Mesothelial cell of epicardium (in vitro differentiated cells): ENCODE data around the gene EPS8L3. TPM values are rescaled to one million over a fixed set of nuclear protein-coding genes. Genes with fewer than 3 reads are reported as not detected.
A peak's percentile ranks its signal among the peaks of the same experiment; 100 is the strongest.
"Not testable (repeated sequence)": the region's sequence is repeated elsewhere in the genome, so short reads cannot be mapped to it uniquely, and the experiment has no call there.

Experiments used
- DNase-seq, 2 experiments: peaks; one replicate each; pipeline ENCODE4 v3.0.0; 2021; ENCODE audit warnings: low spot score in 2 of 2; ENCODE audit not compliant: unreplicated experiment in 2 of 2
- H3K27ac Mint-ChIP-seq: 2 replicates; pipeline ENCODE4 v1.8.0; 2021; ENCODE audit warnings: mixed read lengths
- H3K27me3 Mint-ChIP-seq: 2 replicates; pipeline ENCODE4 v1.8.0; 2021; ENCODE audit warnings: low read depth, mixed read lengths
- H3K36me3 Mint-ChIP-seq: 2 replicates; pipeline ENCODE4 v1.8.0; 2021; ENCODE audit warnings: mixed read lengths
- H3K4me1 Mint-ChIP-seq: 2 replicates; pipeline ENCODE4 v1.8.0; 2021; ENCODE audit warnings: mixed read lengths
- H3K4me3 Mint-ChIP-seq: 2 replicates; pipeline ENCODE4 v1.8.0; 2021; ENCODE audit warnings: mild to moderate bottlenecking, moderate library complexity, mixed read lengths
- H3K9me3 Mint-ChIP-seq: 2 replicates; pipeline ENCODE4 v1.8.0; 2021; ENCODE audit warnings: mixed read lengths
- total RNA-seq: library from RNA; stranded (reverse); gene quantifications from 3 replicates; pipeline ENCODE4 v1.2.1, GENCODE V29; 2021
- TF ChIP-seq, protein P1 (sequence below): fragments of 200-600 bp; sonication (generic); IDR thresholded peaks from one replicate; pipeline ENCODE4 v1.5.0; 2021; ENCODE audit warnings: antibody characterized with exemption; ENCODE audit not compliant: unreplicated experiment

Gene EPS8L3
- total RNA-seq, 1 donor from 2014 or later, result 0.13 TPM

DNA sequence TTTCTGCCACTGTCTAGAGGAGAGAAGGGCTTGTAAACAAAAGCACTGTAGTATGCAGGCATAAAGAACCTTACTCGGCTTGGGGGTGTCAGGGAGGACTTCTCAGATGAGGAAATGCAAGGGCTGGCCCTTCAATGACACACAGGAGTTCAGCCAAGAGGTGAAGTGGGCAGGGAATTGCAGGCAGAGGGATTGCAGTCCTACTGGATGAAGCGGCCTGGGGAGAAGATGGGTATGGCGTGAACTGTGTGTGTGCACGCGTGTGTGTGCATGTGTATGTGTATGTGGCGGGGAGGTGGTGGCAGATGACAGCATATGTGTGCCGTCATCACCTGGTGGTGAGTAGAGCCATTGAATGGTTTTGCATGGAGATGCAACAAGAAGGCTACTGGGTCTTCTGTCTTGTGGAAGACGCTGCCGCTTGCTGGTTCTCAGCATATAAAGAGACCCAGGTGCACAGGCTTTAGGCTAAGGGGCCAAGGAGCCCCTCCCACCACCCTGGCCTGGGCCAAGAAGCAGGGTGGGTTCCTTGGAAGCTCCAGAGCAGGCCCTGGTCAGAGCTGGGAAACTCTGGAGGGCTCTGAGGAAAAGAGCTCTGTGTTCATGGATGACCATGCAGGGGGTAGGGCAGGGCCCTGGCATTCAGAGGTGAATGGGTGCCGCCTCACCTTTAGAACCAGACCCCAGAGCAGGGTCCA, 4.1 kb upstream of the EPS8L3 start:
- Mint-ChIP-seq H3K36me3 (no peaks in the 10 kb centered on the region), H3K9me3 (no peaks in the 10 kb centered on the region), H3K4me3 (no peak overlapping the region), H3K27me3 (no peaks in the 10 kb centered on the region), H3K4me1 (peaks cover 16% of the 10 kb centered on the region), H3K27ac (no peak overlapping the region)
- TF ChIP-seq, protein P1, sequence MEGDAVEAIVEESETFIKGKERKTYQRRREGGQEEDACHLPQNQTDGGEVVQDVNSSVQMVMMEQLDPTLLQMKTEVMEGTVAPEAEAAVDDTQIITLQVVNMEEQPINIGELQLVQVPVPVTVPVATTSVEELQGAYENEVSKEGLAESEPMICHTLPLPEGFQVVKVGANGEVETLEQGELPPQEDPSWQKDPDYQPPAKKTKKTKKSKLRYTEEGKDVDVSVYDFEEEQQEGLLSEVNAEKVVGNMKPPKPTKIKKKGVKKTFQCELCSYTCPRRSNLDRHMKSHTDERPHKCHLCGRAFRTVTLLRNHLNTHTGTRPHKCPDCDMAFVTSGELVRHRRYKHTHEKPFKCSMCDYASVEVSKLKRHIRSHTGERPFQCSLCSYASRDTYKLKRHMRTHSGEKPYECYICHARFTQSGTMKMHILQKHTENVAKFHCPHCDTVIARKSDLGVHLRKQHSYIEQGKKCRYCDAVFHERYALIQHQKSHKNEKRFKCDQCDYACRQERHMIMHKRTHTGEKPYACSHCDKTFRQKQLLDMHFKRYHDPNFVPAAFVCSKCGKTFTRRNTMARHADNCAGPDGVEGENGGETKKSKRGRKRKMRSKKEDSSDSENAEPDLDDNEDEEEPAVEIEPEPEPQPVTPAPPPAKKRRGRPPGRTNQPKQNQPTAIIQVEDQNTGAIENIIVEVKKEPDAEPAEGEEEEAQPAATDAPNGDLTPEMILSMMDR, result no peak
- peak; percentile 8 to 28 for DNase-seq

DNA sequence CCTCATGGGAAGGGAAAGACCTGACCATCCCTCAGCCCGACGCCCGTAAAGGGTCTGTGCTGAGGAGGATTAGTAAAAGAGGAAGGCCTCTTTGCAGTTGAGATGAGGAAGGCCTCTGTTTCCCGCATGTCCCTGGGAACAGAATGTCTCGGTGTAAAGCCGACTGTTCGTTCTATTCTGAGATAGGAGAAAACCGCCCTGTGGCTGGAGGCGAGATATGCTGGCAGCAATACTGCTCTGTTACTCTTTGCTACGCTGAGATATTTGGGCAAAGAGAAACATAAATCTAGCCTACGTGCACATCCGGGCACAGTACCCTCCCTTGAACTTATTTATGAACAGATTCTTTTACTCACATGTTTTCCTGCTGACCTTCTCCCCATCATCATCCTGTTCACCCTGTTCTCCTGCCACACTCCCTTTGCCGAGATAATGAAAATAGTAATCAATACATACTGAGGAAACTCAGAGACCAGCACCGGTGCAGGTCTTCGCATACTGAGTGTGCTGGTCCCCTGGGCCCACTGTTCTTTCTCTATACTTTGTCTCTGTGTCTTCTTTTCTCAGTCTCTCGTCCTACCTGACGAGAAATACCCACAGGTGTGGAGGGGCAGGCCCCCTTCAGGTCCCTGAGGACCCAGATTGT, 3.4 kb upstream of the EPS8L3 start:
- DNase-seq, result peak in 1 of 2 experiments; percentile 2
- H3K27me3 Mint-ChIP-seq, H3K27ac Mint-ChIP-seq, H3K4me3 Mint-ChIP-seq, H3K9me3 Mint-ChIP-seq, H3K36me3 Mint-ChIP-seq: not testable (repeated sequence)
- peaks cover 18% of the 10 kb centered on the region for H3K4me1 Mint-ChIP-seq

DNA sequence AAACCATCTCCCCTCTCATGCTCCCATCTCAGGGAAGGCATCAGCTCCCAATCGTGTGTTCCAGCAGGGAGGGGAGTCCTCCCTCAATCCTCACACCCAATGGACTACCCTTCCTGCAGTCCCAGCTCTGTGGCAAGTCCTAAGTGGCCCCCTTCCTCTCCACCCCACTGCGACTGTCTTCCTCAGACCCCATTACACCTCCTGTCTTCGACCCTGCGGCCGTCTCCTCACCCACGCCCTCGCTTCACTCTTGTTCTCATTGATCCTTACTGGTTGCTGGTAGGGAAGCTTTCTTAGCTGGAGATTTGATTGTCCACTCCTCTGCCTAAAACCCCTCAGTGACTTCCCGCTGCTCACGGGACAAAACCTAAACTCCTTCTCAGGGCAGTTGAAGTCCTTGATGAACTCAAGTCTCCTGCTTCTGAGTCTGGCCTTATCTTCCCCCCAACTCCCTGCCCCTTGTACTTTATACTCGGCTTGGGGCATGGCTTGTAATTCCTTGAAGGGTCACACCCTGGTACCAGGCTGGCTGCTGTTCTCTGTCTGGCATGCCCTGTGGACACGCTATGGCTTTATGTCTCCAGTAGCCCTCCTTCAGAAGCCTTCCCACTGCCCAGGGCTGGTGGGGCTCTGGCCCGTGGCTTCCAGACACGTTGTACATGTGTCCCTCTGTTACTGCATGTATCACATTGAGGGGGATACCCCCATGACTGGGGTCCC, 2.3 kb upstream of the EPS8L3 start:
- TF ChIP-seq, protein P1, result no peak
- Mint-ChIP-seq H3K4me1 (peaks cover 18% of the 10 kb centered on the region), H3K4me3 (no peak overlapping the region), H3K36me3 (no peaks in the 10 kb centered on the region), H3K9me3 (no peaks in the 10 kb centered on the region), H3K27me3 (no peaks in the 10 kb centered on the region), H3K27ac (no peak overlapping the region)
- DNase-seq, result peak in 1 of 2 experiments; percentile 14

DNA sequence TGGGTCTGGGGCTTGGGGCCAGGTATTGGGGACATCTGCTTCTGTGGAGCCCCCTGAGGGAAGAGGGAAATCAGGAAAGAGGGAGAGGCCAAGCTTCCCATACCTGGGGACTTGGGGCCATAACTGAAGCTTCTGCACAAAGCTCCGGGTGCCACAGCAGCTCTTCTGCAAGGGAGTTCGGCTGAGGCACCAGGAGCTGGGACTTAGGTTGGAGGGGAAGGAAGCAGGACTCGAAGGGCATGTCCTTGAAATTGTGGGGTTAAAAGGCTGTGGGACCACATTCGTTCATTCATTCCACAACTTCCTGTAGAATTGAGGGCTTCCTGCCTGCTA, 1.7 kb upstream of the EPS8L3 start:
- Mint-ChIP-seq H3K27ac (no peak overlapping the region), H3K9me3 (no peaks in the 10 kb centered on the region), H3K27me3 (no peaks in the 10 kb centered on the region), H3K4me3 (no peak overlapping the region), H3K36me3 (no peaks in the 10 kb centered on the region), H3K4me1 (peaks cover 12% of the 10 kb centered on the region)
- DNase-seq, result no peak
- TF ChIP-seq, protein P1, result no peak

DNA sequence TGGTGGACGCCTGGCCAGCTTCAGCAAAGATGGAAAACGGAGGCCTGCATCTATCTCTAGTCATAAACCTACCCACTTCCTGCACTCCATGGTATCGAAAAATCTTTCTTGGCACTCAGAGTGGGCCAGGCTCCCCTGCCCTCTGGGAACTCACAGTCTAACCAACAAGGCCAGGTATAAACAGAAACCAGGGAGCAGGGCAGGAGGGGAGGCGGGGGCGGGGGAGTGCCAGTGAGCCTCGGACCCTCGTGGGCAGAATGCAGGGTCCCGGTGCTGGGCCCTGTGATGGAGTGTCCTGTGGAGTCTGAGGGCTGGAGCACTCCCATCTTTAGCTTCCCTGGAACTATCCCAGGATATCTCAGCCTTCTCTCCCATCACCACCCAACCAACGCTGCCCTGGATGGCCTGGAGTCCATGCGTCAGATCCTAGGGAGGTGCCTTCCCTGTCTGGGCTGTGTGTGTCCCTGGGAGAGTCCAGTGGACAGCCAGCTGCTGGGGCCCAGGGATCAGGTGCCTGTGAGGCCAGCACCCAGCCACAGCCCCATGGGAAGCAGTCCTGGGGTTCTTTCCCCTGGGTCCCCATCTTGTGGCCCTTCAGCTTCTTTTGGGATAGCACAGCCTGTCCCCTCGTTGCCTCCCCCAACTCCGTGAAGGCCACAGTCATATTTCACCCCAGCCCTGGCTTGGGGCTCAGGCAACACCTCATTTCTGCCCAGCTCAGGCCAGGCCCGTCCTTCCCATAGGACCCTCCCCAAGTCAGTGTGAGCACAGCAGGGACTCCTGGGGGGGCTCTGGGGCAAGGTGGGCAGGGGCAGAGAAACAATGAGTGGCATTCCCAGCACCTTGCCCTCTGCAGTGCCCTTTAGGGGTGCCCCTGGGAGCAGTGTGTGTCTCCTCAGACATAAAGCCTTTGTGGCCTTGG, 1.1 kb upstream of the EPS8L3 start:
- peak; percentile 8 to 29 for DNase-seq
- H3K27me3 Mint-ChIP-seq, result no peaks in the 10 kb centered on the region
- H3K27ac Mint-ChIP-seq, result peak overlapping the region; percentile 19
- TF ChIP-seq, protein P1, result no peak
- H3K36me3 Mint-ChIP-seq, result no peaks in the 10 kb centered on the region
- peaks cover 10% of the 10 kb centered on the region for H3K4me1 Mint-ChIP-seq
- H3K4me3 Mint-ChIP-seq, result no peak overlapping the region
- no peaks in the 10 kb centered on the region for H3K9me3 Mint-ChIP-seq
